ENCODE measurements around the gene EPC2.

EPC2 gene

GRCh38 chr2:148614322-148615049 lies 30.1 kb upstream of the EPC2 start:
- Histone ChIP-seq H3K4me3 (no peak overlapping the region), H3K36me3 (no peaks in the 10 kb centered on the region), H3K27me3 (no peaks in the 10 kb centered on the region), H3K4me1 (peaks cover 0 to 25% (median 20%) of the 10 kb centered on the region in 4 donors), H3K9me3 (no peaks in the 10 kb centered on the region), H3K27ac (peak overlapping the region in 1 of 2 donors; percentile 54)
- peak in 1 of 2 donors; percentile 22 for DNase-seq
- no peak for TF ChIP-seq CTCF (IDR thresholded peaks at IDR 0.05)
- intact Hi-C loops (cut with DNase I; ENCODE audit: low total_unique reads): no loop called here

- no peak for DNase-seq
- TF ChIP-seq CTCF (IDR thresholded peaks at IDR 0.05): no peak
- H3K4me3 ChIP-seq: no peak overlapping the region
- no peaks in the 10 kb centered on the region for H3K36me3 ChIP-seq
- H3K4me1 ChIP-seq: peaks cover 0 to 25% (median 20%) of the 10 kb centered on the region in 4 donors
- intact Hi-C loops (cut with DNase I; ENCODE audit: low total_unique reads): no loop called here
- no peaks in the 10 kb centered on the region for H3K27me3 ChIP-seq
- H3K9me3 ChIP-seq: no peaks in the 10 kb centered on the region
- H3K27ac ChIP-seq: no peak overlapping the region
Measured at GRCh38 chr2:148615381-148615841, 29.1 kb upstream of the EPC2 start.

GRCh38 chr2:148616662-148617061 lies 27.9 kb upstream of the EPC2 start:
- no peaks in the 10 kb centered on the region for H3K27me3 ChIP-seq
- intact Hi-C loops (cut with DNase I; ENCODE audit: low total_unique reads): no loop called here
- H3K36me3 ChIP-seq: no peaks in the 10 kb centered on the region
- H3K4me3 ChIP-seq: no peak overlapping the region
- peaks cover 0 to 25% (median 20%) of the 10 kb centered on the region in 4 donors for H3K4me1 ChIP-seq
- no peak for TF ChIP-seq CTCF (IDR thresholded peaks at IDR 0.05)
- DNase-seq: no peak
- H3K9me3 ChIP-seq: no peaks in the 10 kb centered on the region
- no peak overlapping the region for H3K27ac ChIP-seq

DNA sequence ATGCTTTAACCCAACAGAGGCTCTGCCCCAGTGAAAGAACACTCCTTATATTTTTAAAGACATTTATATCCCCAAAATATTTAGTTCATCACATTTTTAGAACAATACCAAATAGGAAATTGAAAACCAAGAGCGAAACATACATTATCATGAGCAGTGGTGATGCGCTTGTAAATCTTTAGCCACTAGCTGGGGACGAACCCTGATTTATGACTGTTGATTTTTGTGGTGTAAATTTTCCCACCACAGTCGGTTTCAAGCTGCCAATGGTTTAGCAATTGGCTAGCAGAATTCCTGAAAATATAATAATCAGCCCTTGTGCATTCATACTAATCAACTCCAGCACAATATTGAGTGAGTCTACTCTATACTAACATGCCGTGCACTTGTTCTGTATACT lies 27.3 kb upstream of the EPC2 start:
- no peaks in the 10 kb centered on the region for H3K9me3 ChIP-seq
- H3K36me3 ChIP-seq: no peaks in the 10 kb centered on the region
- DNase-seq: no peak
- H3K4me1 ChIP-seq: peaks cover 0 to 25% (median 20%) of the 10 kb centered on the region in 4 donors
- TF ChIP-seq CTCF (IDR thresholded peaks at IDR 0.05): no peak
- no peak overlapping the region for H3K4me3 ChIP-seq
- H3K27me3 ChIP-seq: no peaks in the 10 kb centered on the region
- H3K27ac ChIP-seq: no peak overlapping the region
- intact Hi-C loops (cut with DNase I; ENCODE audit: low total_unique reads): no loop called here

DNA sequence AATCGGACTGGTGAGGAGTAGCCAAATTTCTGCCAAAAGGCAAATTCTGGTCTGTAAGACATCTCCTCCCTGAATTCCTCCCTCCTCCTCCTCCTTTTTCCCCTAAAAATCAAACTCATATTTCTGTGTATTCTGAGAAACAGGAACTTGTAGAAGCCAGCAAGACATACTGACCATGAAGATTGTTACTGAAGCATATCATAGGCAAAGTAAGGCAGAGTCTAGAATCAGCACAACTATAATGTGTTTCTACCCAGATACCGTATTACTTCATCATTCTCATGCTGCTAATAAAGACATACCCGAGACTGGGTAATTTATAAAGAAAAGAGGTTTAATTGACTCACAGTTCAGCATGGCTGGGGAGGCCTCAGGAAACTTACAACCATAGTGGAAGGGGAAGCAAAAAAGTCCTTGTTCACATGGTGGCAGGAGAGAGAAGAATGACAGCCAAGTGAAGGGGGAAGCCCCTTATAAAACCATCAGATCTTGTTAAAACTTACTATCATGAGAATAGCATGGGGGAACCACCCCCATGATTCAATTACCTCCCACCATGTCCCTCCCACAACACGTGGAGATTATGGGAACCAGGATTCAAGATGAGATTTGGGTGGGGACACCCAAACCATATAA lies 24.9 kb upstream of the EPC2 start:
- H3K27me3 ChIP-seq: no peaks in the 10 kb centered on the region
- no peak for TF ChIP-seq CTCF (IDR thresholded peaks at IDR 0.05)
- intact Hi-C loops (cut with DNase I; ENCODE audit: low total_unique reads): no loop called here
- H3K9me3 ChIP-seq: no peaks in the 10 kb centered on the region
- peaks cover 0 to 12% (median 11%) of the 10 kb centered on the region in 4 donors for H3K4me1 ChIP-seq
- no peaks in the 10 kb centered on the region for H3K36me3 ChIP-seq
- H3K27ac ChIP-seq: no peak overlapping the region
- DNase-seq: no peak
- no peak overlapping the region for H3K4me3 ChIP-seq

Measured in tibial artery (tissue), 4 donors.